H1 (cell line): ENCODE measurements around the gene GNAQ. TPM values are rescaled to one million over a fixed set of nuclear protein-coding genes. Genes with fewer than 3 reads are reported as not detected.

Experiments
- CHD1 ChIP-seq: IDR thresholded peaks from 2 replicates; pipeline ENCODE4 v1.6.1; 2012; ENCODE audit warnings: low read depth, low read length, improper control_type of control experiment
- KDM1A ChIP-seq: fragments of 200-600, 300-600 bp; sonication (generic); IDR thresholded peaks from 2 replicates; pipeline ENCODE4 v1.7.1; 2016; ENCODE audit warnings: mild to moderate bottlenecking, low read length, borderline replicate concordance
- KDM4A ChIP-seq: IDR thresholded peaks from one replicate; pipeline ENCODE4 v1.7.1; 2012; ENCODE audit warnings: low read depth, mild to moderate bottlenecking, moderate library complexity, low read length, inconsistent platforms; ENCODE audit not compliant: severe bottlenecking
- POU5F1 ChIP-seq: IDR thresholded peaks from 2 replicates; pipeline ENCODE4 v1.6.1; 2011; ENCODE audit warnings: low read depth, mild to moderate bottlenecking, low read length, moderate library complexity
- RAD21 ChIP-seq, 2 experiments: IDR thresholded peaks in 1 of 2; conservative IDR thresholded peaks in 1 of 2; 2 replicates each; pipeline ENCODE4 v1.6.1; 2011; ENCODE audit warnings: low read depth in 2 of 2, low read length in 2 of 2, improper control_type of control experiment in 1 of 2, inconsistent platforms in 1 of 2, mild to moderate bottlenecking in 1 of 2, moderate library complexity in 1 of 2
- SIRT6 ChIP-seq: IDR thresholded peaks from one replicate; pipeline ENCODE4 v1.7.1; 2012; ENCODE audit warnings: low read length, inconsistent platforms
- YY1 ChIP-seq: IDR thresholded peaks from 2 replicates; pipeline ENCODE4 v1.6.1; 2011; ENCODE audit warnings: low read depth, mild to moderate bottlenecking, low read length
- polyA plus RNA-seq, 7 experiments: library from polyadenylated mRNA; depleted of rRNA in 3 of 7; stranded (reverse) in 5 of 7; unstranded in 2 of 7; fragments of >200 nt in 5 of 7; fragments of 200-250 nt in 2 of 7; gene quantifications; 1 replicate in 5 of 7; 2 replicates in 1 of 7; 4 replicates in 1 of 7; pipeline versions ENCODE4 v1.2.1 to v1.2.3, GENCODE V29; 2011 to 2013; ENCODE audit warnings: missing spikeins in 2 of 7, mixed read lengths in 2 of 7
- total RNA-seq: library from RNA; stranded (reverse); fragmentation: NEBNext Ultra II Directional; extraction: Animal tissue kit (Norgen Biotek cat#: 25700); gene quantifications from 2 replicates; pipeline ENCODE4 v1.2.1, GENCODE V29; 2021
- TF ChIP-seq, protein P1 (sequence below): fragments of 300-600 bp; sonication (generic); IDR thresholded peaks from 2 replicates; pipeline ENCODE4 v1.7.1; 2012; ENCODE audit warnings: low read length, moderate library complexity, mild to moderate bottlenecking, inconsistent platforms; ENCODE audit not compliant: insufficient replicate concordance

Gene GNAQ
- total and polyA plus RNA-seq, 2 of the 8 experiments (the other 6 are each of a cell fraction or from before 2014, with no cell fraction given), result 22.8 to 63.8 TPM

- TF ChIP-seq, protein P1, sequence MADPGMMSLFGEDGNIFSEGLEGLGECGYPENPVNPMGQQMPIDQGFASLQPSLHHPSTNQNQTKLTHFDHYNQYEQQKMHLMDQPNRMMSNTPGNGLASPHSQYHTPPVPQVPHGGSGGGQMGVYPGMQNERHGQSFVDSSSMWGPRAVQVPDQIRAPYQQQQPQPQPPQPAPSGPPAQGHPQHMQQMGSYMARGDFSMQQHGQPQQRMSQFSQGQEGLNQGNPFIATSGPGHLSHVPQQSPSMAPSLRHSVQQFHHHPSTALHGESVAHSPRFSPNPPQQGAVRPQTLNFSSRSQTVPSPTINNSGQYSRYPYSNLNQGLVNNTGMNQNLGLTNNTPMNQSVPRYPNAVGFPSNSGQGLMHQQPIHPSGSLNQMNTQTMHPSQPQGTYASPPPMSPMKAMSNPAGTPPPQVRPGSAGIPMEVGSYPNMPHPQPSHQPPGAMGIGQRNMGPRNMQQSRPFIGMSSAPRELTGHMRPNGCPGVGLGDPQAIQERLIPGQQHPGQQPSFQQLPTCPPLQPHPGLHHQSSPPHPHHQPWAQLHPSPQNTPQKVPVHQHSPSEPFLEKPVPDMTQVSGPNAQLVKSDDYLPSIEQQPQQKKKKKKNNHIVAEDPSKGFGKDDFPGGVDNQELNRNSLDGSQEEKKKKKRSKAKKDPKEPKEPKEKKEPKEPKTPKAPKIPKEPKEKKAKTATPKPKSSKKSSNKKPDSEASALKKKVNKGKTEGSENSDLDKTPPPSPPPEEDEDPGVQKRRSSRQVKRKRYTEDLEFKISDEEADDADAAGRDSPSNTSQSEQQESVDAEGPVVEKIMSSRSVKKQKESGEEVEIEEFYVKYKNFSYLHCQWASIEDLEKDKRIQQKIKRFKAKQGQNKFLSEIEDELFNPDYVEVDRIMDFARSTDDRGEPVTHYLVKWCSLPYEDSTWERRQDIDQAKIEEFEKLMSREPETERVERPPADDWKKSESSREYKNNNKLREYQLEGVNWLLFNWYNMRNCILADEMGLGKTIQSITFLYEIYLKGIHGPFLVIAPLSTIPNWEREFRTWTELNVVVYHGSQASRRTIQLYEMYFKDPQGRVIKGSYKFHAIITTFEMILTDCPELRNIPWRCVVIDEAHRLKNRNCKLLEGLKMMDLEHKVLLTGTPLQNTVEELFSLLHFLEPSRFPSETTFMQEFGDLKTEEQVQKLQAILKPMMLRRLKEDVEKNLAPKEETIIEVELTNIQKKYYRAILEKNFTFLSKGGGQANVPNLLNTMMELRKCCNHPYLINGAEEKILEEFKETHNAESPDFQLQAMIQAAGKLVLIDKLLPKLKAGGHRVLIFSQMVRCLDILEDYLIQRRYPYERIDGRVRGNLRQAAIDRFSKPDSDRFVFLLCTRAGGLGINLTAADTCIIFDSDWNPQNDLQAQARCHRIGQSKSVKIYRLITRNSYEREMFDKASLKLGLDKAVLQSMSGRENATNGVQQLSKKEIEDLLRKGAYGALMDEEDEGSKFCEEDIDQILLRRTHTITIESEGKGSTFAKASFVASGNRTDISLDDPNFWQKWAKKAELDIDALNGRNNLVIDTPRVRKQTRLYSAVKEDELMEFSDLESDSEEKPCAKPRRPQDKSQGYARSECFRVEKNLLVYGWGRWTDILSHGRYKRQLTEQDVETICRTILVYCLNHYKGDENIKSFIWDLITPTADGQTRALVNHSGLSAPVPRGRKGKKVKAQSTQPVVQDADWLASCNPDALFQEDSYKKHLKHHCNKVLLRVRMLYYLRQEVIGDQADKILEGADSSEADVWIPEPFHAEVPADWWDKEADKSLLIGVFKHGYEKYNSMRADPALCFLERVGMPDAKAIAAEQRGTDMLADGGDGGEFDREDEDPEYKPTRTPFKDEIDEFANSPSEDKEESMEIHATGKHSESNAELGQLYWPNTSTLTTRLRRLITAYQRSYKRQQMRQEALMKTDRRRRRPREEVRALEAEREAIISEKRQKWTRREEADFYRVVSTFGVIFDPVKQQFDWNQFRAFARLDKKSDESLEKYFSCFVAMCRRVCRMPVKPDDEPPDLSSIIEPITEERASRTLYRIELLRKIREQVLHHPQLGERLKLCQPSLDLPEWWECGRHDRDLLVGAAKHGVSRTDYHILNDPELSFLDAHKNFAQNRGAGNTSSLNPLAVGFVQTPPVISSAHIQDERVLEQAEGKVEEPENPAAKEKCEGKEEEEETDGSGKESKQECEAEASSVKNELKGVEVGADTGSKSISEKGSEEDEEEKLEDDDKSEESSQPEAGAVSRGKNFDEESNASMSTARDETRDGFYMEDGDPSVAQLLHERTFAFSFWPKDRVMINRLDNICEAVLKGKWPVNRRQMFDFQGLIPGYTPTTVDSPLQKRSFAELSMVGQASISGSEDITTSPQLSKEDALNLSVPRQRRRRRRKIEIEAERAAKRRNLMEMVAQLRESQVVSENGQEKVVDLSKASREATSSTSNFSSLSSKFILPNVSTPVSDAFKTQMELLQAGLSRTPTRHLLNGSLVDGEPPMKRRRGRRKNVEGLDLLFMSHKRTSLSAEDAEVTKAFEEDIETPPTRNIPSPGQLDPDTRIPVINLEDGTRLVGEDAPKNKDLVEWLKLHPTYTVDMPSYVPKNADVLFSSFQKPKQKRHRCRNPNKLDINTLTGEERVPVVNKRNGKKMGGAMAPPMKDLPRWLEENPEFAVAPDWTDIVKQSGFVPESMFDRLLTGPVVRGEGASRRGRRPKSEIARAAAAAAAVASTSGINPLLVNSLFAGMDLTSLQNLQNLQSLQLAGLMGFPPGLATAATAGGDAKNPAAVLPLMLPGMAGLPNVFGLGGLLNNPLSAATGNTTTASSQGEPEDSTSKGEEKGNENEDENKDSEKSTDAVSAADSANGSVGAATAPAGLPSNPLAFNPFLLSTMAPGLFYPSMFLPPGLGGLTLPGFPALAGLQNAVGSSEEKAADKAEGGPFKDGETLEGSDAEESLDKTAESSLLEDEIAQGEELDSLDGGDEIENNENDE, result no peak
- no peak for TF ChIP-seq SIRT6
- TF ChIP-seq YY1, result no peak
- no peak for TF ChIP-seq POU5F1
- no peak for TF ChIP-seq KDM4A
- no peak for TF ChIP-seq RAD21 (IDR thresholded peaks at IDR 0.05 in 1 of 2, conservative IDR thresholded peaks at IDR 0.05 in 1 of 2; ENCODE audit: low read depth in 2 of 2, low read length in 2 of 2)
- peak; percentile 71; the same call in 1 of the 2 replicates for TF ChIP-seq KDM1A
- no peak for TF ChIP-seq CHD1
- TF ChIP-seq, all 59 proteins: peak for 1
Observed at GRCh38 chr9:77974434-77974833, 57.2 kb downstream of the GNAQ start (continued).
